ENCODE results near the gene SLC12A7.

The SLC12A7 gene

GRCh38 chr5:1151316-1151715 lies 39.5 kb upstream of the SLC12A7 start:
- no peak for TF ChIP-seq CTCF (IDR thresholded peaks at IDR 0.05; ENCODE audit: low read depth, low read length)
- no peak overlapping the region for H3K4me3 ChIP-seq (ENCODE audit: low read depth, low read length)
- DNase-seq (ENCODE audit: low read depth, low spot score): no peak
- in situ Hi-C loops (cut with HindIII; ENCODE audit: low sequenced_read_pairs): no loop called here

- no peak overlapping the region for H3K4me3 ChIP-seq (ENCODE audit: low read depth, low read length)
- DNase-seq (ENCODE audit: low read depth, low spot score): no peak
- no peak for TF ChIP-seq CTCF (IDR thresholded peaks at IDR 0.05; ENCODE audit: low read depth, low read length)
- in situ Hi-C loops (cut with HindIII; ENCODE audit: low sequenced_read_pairs): no loop called here
These were observed 39.0 kb upstream of the SLC12A7 start for GRCh38 chr5:1150866-1151265.

- no peak overlapping the region for H3K4me3 ChIP-seq (ENCODE audit: low read depth, low read length)
- TF ChIP-seq CTCF (IDR thresholded peaks at IDR 0.05; ENCODE audit: low read depth, low read length): no peak
- in situ Hi-C loops (cut with HindIII; ENCODE audit: low sequenced_read_pairs): no loop called here
- DNase-seq (ENCODE audit: low read depth, low spot score): no peak
These were observed 33.0 kb upstream of the SLC12A7 start for GRCh38 chr5:1144638-1145396.

GRCh38 chr5:1144089-1144488 lies 32.2 kb upstream of the SLC12A7 start:
- no peak for DNase-seq (ENCODE audit: low read depth, low spot score)
- no peak overlapping the region for H3K4me3 ChIP-seq (ENCODE audit: low read depth, low read length)
- no peak for TF ChIP-seq CTCF (IDR thresholded peaks at IDR 0.05; ENCODE audit: low read depth, low read length)
- in situ Hi-C loops (cut with HindIII; ENCODE audit: low sequenced_read_pairs): no loop called here

- H3K4me3 ChIP-seq (ENCODE audit: low read depth, low read length): no peak overlapping the region
- TF ChIP-seq CTCF (IDR thresholded peaks at IDR 0.05; ENCODE audit: low read depth, low read length): no peak
- in situ Hi-C loops (cut with HindIII; ENCODE audit: low sequenced_read_pairs): no loop called here
- DNase-seq (ENCODE audit: low read depth, low spot score): no peak
These were observed 31.7 kb upstream of the SLC12A7 start for GRCh38 chr5:1143670-1143951.

- H3K4me3 ChIP-seq (ENCODE audit: low read depth, low read length): no peak overlapping the region
- TF ChIP-seq CTCF (IDR thresholded peaks at IDR 0.05; ENCODE audit: low read depth, low read length): no peak
- DNase-seq (ENCODE audit: low read depth, low spot score): no peak
- in situ Hi-C loops (cut with HindIII; ENCODE audit: low sequenced_read_pairs): no loop called here
These were observed 31.2 kb upstream of the SLC12A7 start for GRCh38 chr5:1142886-1143669.
